22Rv1 (cell line): ENCODE measurements around the gene ITFG1.

Experiments
- H3K27ac ChIP-seq: fragments of 450-650 bp; 2 replicates; pipeline ENCODE4 v1.5.1; 2017
- CTCF ChIP-seq: fragments of 450-650 bp; IDR thresholded peaks from 2 replicates; pipeline ENCODE4 v1.5.1; 2017; ENCODE audit warnings: mild to moderate bottlenecking
- ZFX ChIP-seq: fragments of 450-650 bp; IDR thresholded peaks from 2 replicates; pipeline ENCODE4 v1.6.1; 2017; ENCODE audit warnings: antibody characterized with exemption, borderline replicate concordance

Gene ITFG1

GRCh38 chr16:47125757-47126156, 335.1 kb downstream of the ITFG1 start:
- H3K27ac ChIP-seq, result no peak overlapping the region
- TF ChIP-seq CTCF, result no peak
- TF ChIP-seq ZFX, result no peak

GRCh38 chr16:47113130-47113529, 347.7 kb downstream of the ITFG1 start:
- TF ChIP-seq ZFX (no peak), CTCF (no peak)
- H3K27ac ChIP-seq, result no peak overlapping the region

GRCh38 chr16:47110939-47111338, 349.9 kb downstream of the ITFG1 start:
- H3K27ac ChIP-seq, result no peak overlapping the region
- TF ChIP-seq ZFX (no peak), CTCF (no peak)

GRCh38 chr16:47109361-47109760, 351.5 kb downstream of the ITFG1 start:
- H3K27ac ChIP-seq, result no peak overlapping the region
- no peak for TF ChIP-seq ZFX
- no peak for TF ChIP-seq CTCF
